A673 (cell line): ENCODE results near the gene ZNF695.

Experiments used
- CTCF ChIP-seq: fragments of 300-800, 200-600 bp; sonication (generic); conservative IDR thresholded peaks from 2 replicates; pipeline ENCODE4 v1.5.1; 2017; ENCODE audit warnings: low read depth, mild to moderate bottlenecking, antibody characterized with exemption, low read length, moderate library complexity, mixed read lengths
- EZH2 ChIP-seq: fragments of 200-600 bp; sonication (generic); IDR thresholded peaks from 2 replicates; pipeline ENCODE4 v1.6.1; 2017; ENCODE audit warnings: borderline replicate concordance, low read depth, mild to moderate bottlenecking, mixed read lengths, antibody characterized with exemption, low read length; ENCODE audit not compliant: poor library complexity, severe bottlenecking

GRCh38 chr1:247013391-247013790, 5.5 kb upstream of the ZNF695 start:
- TF ChIP-seq CTCF = no peak
- TF ChIP-seq EZH2 = no peak
